ENCODE data around the gene LARGE2. TPM values are rescaled to one million over a fixed set of nuclear protein-coding genes. Genes with fewer than 3 reads are reported as not detected.
A peak's percentile ranks its signal among the peaks of the same experiment; 100 is the strongest.

LARGE2 gene
- total RNA-seq, 1 donor, result not detected

- H3K79me2 ChIP-seq (ENCODE audit: insufficient read depth, low read length), result peaks cover 20% of the 10 kb centered on the region
- H3K9me3 ChIP-seq (ENCODE audit: low read depth, low read length), result no peaks in the 10 kb centered on the region
- peaks cover 16% of the 10 kb centered on the region for H4K20me1 ChIP-seq (ENCODE audit: insufficient read depth, low read length)
- no peak overlapping the region for H2AFZ ChIP-seq (ENCODE audit: low read length)
- H3K27ac ChIP-seq (ENCODE audit: low read depth, low read length), result no peak overlapping the region
- H3K27me3 ChIP-seq (ENCODE audit: insufficient read depth, low read length), result no peaks in the 10 kb centered on the region
- no peak overlapping the region for H3K4me2 ChIP-seq (ENCODE audit: insufficient read depth, low read length)
- TF ChIP-seq CTCF (IDR thresholded peaks at IDR 0.05; ENCODE audit: extremely low read depth, low read depth, low read length), result no peak
- peaks cover 29% of the 10 kb centered on the region for H3K36me3 ChIP-seq (ENCODE audit: insufficient read depth, low read length)
- H3K4me1 ChIP-seq (ENCODE audit: insufficient read depth, low read length), result peaks cover 10% of the 10 kb centered on the region
- peak; percentile 26 for DNase-seq (ENCODE audit: insufficient read length, low spot score, missing footprints)
- H3K4me3 ChIP-seq (ENCODE audit: insufficient read depth, low read length), result no peak overlapping the region
Observed at GRCh38 chr11:45913514-45913913, 8.9 kb upstream of the LARGE2 start.

GRCh38 chr11:45913942-45914635 is 8.4 kb upstream of the LARGE2 start:
- peak; percentile 58 for DNase-seq (ENCODE audit: insufficient read length, low spot score, missing footprints)
- Histone ChIP-seq H3K4me3 (ENCODE audit: insufficient read depth, low read length) (no peak overlapping the region), H3K27ac (ENCODE audit: low read depth, low read length) (no peak overlapping the region), H2AFZ (ENCODE audit: low read length) (no peak overlapping the region), H3K79me2 (ENCODE audit: insufficient read depth, low read length) (peaks cover 20% of the 10 kb centered on the region), H3K36me3 (ENCODE audit: insufficient read depth, low read length) (peaks cover 29% of the 10 kb centered on the region), H3K27me3 (ENCODE audit: insufficient read depth, low read length) (no peaks in the 10 kb centered on the region), H3K9me3 (ENCODE audit: low read depth, low read length) (no peaks in the 10 kb centered on the region), H4K20me1 (ENCODE audit: insufficient read depth, low read length) (peaks cover 16% of the 10 kb centered on the region), H3K4me2 (ENCODE audit: insufficient read depth, low read length) (no peak overlapping the region), H3K4me1 (ENCODE audit: insufficient read depth, low read length) (peaks cover 11% of the 10 kb centered on the region)
- TF ChIP-seq CTCF (IDR thresholded peaks at IDR 0.05; ENCODE audit: extremely low read depth, low read depth, low read length), result no peak

GRCh38 chr11:45915446-45915845 is 7.0 kb upstream of the LARGE2 start:
- no peak overlapping the region for H3K4me2 ChIP-seq (ENCODE audit: insufficient read depth, low read length)
- H3K79me2 ChIP-seq (ENCODE audit: insufficient read depth, low read length), result peaks cover 20% of the 10 kb centered on the region
- no peak for TF ChIP-seq CTCF (IDR thresholded peaks at IDR 0.05; ENCODE audit: extremely low read depth, low read depth, low read length)
- H2AFZ ChIP-seq (ENCODE audit: low read length), result no peak overlapping the region
- H3K4me3 ChIP-seq (ENCODE audit: insufficient read depth, low read length), result no peak overlapping the region
- no peaks in the 10 kb centered on the region for H3K9me3 ChIP-seq (ENCODE audit: low read depth, low read length)
- DNase-seq (ENCODE audit: insufficient read length, low spot score, missing footprints), result peak; percentile 26
- H4K20me1 ChIP-seq (ENCODE audit: insufficient read depth, low read length), result peaks cover 16% of the 10 kb centered on the region
- H3K27me3 ChIP-seq (ENCODE audit: insufficient read depth, low read length), result no peaks in the 10 kb centered on the region
- H3K27ac ChIP-seq (ENCODE audit: low read depth, low read length), result no peak overlapping the region
- H3K4me1 ChIP-seq (ENCODE audit: insufficient read depth, low read length), result peaks cover 11% of the 10 kb centered on the region
- H3K36me3 ChIP-seq (ENCODE audit: insufficient read depth, low read length), result peaks cover 29% of the 10 kb centered on the region

- Histone ChIP-seq H3K9me3 (ENCODE audit: low read depth, low read length) (no peaks in the 10 kb centered on the region), H3K36me3 (ENCODE audit: insufficient read depth, low read length) (peaks cover 20% of the 10 kb centered on the region), H3K27ac (ENCODE audit: low read depth, low read length) (peak overlapping the region; percentile 84), H4K20me1 (ENCODE audit: insufficient read depth, low read length) (peaks cover 13% of the 10 kb centered on the region), H3K79me2 (ENCODE audit: insufficient read depth, low read length) (peaks cover 20% of the 10 kb centered on the region), H3K27me3 (ENCODE audit: insufficient read depth, low read length) (peaks cover 15% of the 10 kb centered on the region), H3K4me3 (ENCODE audit: insufficient read depth, low read length) (peak overlapping the region; percentile 100), H2AFZ (ENCODE audit: low read length) (peak overlapping the region; percentile 91), H3K4me1 (ENCODE audit: insufficient read depth, low read length) (peaks cover 11% of the 10 kb centered on the region), H3K4me2 (ENCODE audit: insufficient read depth, low read length) (peak overlapping the region; percentile 98)
- no peak for TF ChIP-seq CTCF (IDR thresholded peaks at IDR 0.05; ENCODE audit: extremely low read depth, low read depth, low read length)
- peak; percentile 81 for DNase-seq (ENCODE audit: insufficient read length, low spot score, missing footprints)
Observed at GRCh38 chr11:45917286-45917622, 5.2 kb upstream of the LARGE2 start.

Measured in osteoblast (primary cell).